K562 treated with DMSO at 1 percent for 24 hours (cell line): ENCODE results near the gene TMC6. TPM values are rescaled to one million over a fixed set of nuclear protein-coding genes. Genes with fewer than 3 reads are reported as not detected.

Experiments
- total RNA-seq: library from RNA; unstranded; fragments of 300-600 nt; gene quantifications from 2 replicates; pipeline ENCODE4 v1.2.3, GENCODE V29; 2022; ENCODE audit warnings: low read depth; ENCODE audit not compliant: insufficient read depth

Gene TMC6, protein sequence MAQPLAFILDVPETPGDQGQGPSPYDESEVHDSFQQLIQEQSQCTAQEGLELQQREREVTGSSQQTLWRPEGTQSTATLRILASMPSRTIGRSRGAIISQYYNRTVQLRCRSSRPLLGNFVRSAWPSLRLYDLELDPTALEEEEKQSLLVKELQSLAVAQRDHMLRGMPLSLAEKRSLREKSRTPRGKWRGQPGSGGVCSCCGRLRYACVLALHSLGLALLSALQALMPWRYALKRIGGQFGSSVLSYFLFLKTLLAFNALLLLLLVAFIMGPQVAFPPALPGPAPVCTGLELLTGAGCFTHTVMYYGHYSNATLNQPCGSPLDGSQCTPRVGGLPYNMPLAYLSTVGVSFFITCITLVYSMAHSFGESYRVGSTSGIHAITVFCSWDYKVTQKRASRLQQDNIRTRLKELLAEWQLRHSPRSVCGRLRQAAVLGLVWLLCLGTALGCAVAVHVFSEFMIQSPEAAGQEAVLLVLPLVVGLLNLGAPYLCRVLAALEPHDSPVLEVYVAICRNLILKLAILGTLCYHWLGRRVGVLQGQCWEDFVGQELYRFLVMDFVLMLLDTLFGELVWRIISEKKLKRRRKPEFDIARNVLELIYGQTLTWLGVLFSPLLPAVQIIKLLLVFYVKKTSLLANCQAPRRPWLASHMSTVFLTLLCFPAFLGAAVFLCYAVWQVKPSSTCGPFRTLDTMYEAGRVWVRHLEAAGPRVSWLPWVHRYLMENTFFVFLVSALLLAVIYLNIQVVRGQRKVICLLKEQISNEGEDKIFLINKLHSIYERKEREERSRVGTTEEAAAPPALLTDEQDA
- total RNA-seq, result 154 and 173 TPM in 2 replicates

DNA sequence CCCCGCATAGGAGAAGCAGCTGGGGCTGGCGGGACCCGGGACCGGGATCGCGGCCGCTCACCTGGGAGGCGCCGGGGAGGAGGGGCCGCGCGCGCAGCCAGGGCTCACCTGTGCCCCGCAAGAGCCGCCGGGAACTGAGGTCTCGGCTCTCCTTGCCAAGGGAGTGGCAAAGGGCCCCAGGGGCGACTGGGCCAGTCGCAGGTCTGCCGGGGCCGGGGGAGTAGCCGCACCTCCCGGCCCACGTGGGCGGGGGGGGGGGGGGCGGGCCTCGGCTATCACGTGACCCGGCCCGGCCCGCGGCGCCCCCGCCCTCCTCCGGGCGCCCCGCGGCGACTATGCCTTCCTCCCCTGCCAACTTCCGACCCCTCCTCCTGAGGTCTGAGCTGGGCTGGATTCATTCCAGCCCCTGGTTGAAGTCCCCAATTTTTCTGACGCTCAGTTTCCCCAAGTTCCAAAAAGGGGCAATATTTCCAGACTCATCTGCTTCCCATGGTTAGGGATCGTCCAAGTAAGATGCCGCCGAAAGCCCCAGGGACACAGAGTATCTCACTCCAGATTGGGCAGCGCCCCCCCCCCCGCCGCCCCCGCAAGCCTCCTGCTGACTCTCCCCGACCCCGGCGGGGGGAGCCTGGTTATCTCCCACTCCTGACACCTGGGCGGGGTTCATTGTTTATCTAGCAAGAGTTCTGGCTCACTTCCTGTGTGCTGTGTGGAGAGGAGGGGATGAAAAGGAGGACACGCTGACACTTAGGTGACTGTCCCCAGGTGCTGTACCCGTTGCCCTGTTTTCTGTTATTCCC, at the start of gene TMC6:
Gene TMC6, minus strand, starts transcription at position 205 of the 800 bp plus-strand sequence. CDS start 1,923 bp downstream, outside the sequence.

DNA sequence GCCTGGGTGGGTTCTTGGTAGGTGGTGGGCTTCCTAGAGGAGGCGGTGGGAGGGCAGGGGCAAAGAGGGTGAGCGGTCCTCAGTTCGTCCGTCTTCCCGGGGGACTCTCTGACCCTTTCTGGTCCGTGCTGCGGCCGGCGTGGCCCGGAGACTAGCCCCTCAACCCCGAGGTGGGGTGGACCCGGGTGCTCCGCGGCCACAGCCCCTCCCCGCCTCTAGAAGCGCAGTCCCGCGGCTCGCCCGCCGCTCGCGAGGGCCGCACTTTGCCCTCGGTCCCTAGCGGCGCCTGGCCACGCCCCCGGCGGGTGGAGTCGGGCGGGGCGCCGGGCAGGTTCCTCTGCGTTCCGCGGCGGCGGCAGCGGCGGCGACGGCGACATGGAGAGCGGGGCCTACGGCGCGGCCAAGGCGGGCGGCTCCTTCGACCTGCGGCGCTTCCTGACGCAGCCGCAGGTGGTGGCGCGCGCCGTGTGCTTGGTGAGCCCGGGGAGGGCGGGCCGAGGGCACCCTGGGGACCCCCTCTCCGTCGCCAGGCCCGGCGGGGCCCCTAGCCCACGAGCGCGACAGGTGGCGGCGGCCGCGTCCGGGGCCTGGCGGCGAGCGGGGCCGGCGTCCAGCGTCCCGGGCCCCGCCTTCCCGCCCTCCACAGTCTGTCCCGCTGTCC, 39.8 kb upstream of the TMC6 start, which contains the start of gene SYNGR2:
Gene SYNGR2, plus strand, starts transcription at position 340 of the 661 bp plus-strand sequence. Its CDS starts 36 bp downstream, at position 376.

DNA sequence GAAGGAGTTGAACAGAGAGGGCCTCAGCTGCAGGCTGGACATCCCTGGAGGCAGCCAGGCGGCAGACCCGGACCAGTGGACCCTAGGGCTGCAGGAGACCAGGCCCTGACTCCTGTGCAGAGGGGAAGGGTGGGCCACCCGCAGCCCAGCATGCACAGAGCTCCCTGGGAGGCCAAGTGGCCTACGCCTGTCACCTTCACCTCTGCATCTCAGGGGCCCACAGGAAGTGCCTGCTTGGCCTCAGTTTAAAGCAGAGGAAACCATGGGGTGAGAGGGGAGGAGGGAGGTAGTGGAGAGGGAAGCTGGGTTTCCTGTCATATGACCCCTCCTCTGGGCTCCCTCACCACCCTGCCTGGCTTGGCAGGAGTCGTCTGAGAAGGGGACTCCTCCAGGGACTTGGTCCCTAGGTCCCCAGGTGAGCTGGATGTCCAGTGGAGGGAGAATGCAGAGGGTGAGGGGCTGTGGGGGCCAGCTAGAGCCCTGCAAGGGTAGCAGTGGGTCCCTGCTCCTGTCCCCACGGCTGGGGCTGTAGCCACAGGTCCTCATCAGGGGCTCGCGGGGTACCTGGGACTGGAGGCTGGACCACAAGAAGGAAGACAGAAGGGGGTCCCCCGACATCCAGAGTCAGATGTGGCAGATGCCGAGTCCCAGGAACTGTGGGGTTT, 2.0 kb upstream of the TMC6 start, which contains the start of gene TMC8:
Gene TMC8, plus strand, starts transcription at position 335 of the 665 bp plus-strand sequence. CDS start 818 bp downstream, outside the sequence.

Other genes with a start within 250 kb of the TMC6 start
- 2.8 and 3.1 TPM in 2 replicates for gene TNRC6C, start 170.1 kb downstream of the TMC6 start, total RNA-seq
- gene TMC8, start 2.0 kb upstream of the TMC6 start, total RNA-seq, result 4.5 and 14.1 TPM in 2 replicates
- gene C17orf99, start 17.6 kb upstream of the TMC6 start, total RNA-seq, result 1.7 TPM in 1 of 2 replicates, not detected in the other
- gene SYNGR2, start 39.8 kb upstream of the TMC6 start, total RNA-seq, result 173 and 192 TPM in 2 replicates
- 431 and 472 TPM in 2 replicates for gene TK1, start 58.3 kb upstream of the TMC6 start, total RNA-seq
- 38.0 and 49.6 TPM in 2 replicates for gene AFMID, start 58.6 kb upstream of the TMC6 start, total RNA-seq
- gene BIRC5, start 85.5 kb upstream of the TMC6 start, total RNA-seq, result 75.9 and 80.9 TPM in 2 replicates
- gene TMEM235, start 102.9 kb upstream of the TMC6 start, total RNA-seq, result not detected in 2 replicates
- 23.0 and 24.9 TPM in 2 replicates for gene SOCS3, start 231.3 kb upstream of the TMC6 start, total RNA-seq
- gene PGS1, start 249.9 kb upstream of the TMC6 start, total RNA-seq, result 39.8 and 41.5 TPM in 2 replicates